ENCODE measurements around the gene ATP13A4.

DNA sequence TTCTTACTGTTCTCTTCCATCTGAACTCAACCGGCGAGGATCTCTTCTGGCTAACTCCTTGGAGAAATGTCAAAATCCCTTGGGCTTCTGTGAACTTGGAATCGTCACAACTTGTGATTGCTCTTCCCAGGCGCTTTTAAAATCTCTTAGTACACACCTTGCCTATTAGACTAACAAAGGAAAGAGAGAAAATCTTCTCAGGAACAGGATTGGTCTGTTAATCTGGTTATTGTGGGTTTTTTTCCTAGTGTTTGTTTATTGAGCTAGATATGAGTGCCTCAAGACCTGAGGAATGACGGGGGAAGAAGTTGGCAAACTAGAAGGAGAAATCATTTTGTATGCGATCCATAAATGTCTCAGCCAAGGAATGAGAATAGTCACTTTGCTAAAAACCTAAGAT lies 176.0 kb downstream of the ATP13A4 start, which contains the start of gene ATP13A5:
- TF ChIP-seq POLR2AphosphoS5 (IDR thresholded peaks at IDR 0.05; ENCODE audit: low read depth, low read length), result no peak
- TF ChIP-seq POLR2A (IDR thresholded peaks at IDR 0.05; ENCODE audit: low read depth, low read length), result no peak
- TF ChIP-seq TAF1 (IDR thresholded peaks at IDR 0.05; ENCODE audit: borderline replicate concordance, low read depth, low read length), result no peak
